ENCODE measurements around the gene GPI. TPM values are rescaled to one million over a fixed set of nuclear protein-coding genes. Genes with fewer than 3 reads are reported as not detected.
"Not testable (repeated sequence)": the region's sequence is repeated elsewhere in the genome, so short reads cannot be mapped to it uniquely, and the experiment has no call there.

Gene GPI
- total RNA-seq, 1 donor from 2014 or later: 228 TPM

DNA sequence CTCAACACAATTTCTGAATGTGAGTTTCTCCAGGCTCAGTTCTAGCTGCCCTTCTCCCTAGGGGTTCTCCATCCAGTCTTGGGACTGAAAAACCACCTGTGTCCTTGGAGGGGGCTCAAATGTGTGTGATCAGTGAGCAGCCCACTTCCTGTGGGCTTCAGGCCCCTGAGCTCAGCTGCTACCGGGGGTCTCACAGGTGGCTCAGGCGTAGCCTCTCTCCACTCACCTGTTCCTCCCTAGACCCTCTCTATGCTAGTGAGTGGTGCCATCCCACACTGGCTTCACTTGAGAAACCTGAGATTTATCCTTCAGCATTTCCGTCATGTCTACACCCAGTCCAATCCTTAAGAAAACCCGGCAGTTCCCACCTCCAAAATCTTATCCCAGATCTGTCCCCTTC lies 39.8 kb upstream of the GPI start:
- H3K36me3 Mint-ChIP-seq: peaks cover 38% of the 10 kb centered on the region

GRCh38 chr19:34325981-34326787 lies 38.8 kb upstream of the GPI start:
- peak overlapping the region; percentile 92 for H3K27ac Mint-ChIP-seq
- no peak overlapping the region for H3K4me3 Mint-ChIP-seq

More for the DNA sequence above, 39.8 kb upstream of the GPI start:
- Mint-ChIP-seq H3K9me3 (no peaks in the 10 kb centered on the region), H3K4me1 (peaks cover 14% of the 10 kb centered on the region), H3K27ac (peak overlapping the region; percentile 92), H3K4me3 (no peak overlapping the region), H3K27me3 (ENCODE audit: low read depth) (no peaks in the 10 kb centered on the region)
- TF ChIP-seq, protein P1, sequence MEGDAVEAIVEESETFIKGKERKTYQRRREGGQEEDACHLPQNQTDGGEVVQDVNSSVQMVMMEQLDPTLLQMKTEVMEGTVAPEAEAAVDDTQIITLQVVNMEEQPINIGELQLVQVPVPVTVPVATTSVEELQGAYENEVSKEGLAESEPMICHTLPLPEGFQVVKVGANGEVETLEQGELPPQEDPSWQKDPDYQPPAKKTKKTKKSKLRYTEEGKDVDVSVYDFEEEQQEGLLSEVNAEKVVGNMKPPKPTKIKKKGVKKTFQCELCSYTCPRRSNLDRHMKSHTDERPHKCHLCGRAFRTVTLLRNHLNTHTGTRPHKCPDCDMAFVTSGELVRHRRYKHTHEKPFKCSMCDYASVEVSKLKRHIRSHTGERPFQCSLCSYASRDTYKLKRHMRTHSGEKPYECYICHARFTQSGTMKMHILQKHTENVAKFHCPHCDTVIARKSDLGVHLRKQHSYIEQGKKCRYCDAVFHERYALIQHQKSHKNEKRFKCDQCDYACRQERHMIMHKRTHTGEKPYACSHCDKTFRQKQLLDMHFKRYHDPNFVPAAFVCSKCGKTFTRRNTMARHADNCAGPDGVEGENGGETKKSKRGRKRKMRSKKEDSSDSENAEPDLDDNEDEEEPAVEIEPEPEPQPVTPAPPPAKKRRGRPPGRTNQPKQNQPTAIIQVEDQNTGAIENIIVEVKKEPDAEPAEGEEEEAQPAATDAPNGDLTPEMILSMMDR (IDR thresholded peaks at IDR 0.05; ENCODE audit: unreplicated experiment): no peak
- no peak for DNase-seq (ENCODE audit: low spot score in 2 of 2, unreplicated experiment in 2 of 2)

GRCh38 chr19:34327851-34328250 lies 37.1 kb upstream of the GPI start:
- Mint-ChIP-seq H3K4me1 (peaks cover 12% of the 10 kb centered on the region), H3K27ac (no peak overlapping the region), H3K9me3 (no peaks in the 10 kb centered on the region), H3K36me3 (peaks cover 53% of the 10 kb centered on the region), H3K4me3 (no peak overlapping the region), H3K27me3 (ENCODE audit: low read depth) (no peaks in the 10 kb centered on the region)
- DNase-seq (ENCODE audit: low spot score in 2 of 2, unreplicated experiment in 2 of 2): no peak
- TF ChIP-seq, protein P1 (IDR thresholded peaks at IDR 0.05; ENCODE audit: unreplicated experiment): no peak

More at GRCh38 chr19:34325981-34326787, 38.8 kb upstream of the GPI start:
- Mint-ChIP-seq H3K36me3 (peaks cover 39% of the 10 kb centered on the region), H3K9me3 (no peaks in the 10 kb centered on the region), H3K27me3 (ENCODE audit: low read depth) (no peaks in the 10 kb centered on the region), H3K4me1 (peaks cover 12% of the 10 kb centered on the region)
- DNase-seq (ENCODE audit: low spot score in 2 of 2, unreplicated experiment in 2 of 2): no peak
- TF ChIP-seq, protein P1 (IDR thresholded peaks at IDR 0.05; ENCODE audit: unreplicated experiment): no peak

DNA sequence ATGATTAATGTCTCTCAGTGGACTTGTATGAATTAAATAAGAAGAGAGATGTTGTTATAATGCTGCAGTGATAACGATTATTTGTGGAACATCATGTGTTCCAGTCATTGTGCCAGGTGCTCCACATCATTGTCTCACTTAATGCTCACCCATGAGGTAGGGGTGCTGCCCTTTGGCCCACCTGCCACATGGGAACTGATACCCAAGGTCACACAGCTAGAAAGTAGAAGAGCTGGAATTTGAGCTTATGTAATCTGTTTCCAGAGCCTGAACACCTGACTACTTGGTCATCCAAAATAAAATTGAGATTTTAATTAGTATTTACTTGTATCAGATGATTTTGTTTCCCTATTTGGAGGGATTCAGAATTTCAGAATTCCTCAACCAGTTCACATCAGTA lies 36.0 kb upstream of the GPI start:
- Mint-ChIP-seq H3K27me3 (ENCODE audit: low read depth) (no peaks in the 10 kb centered on the region), H3K9me3 (no peaks in the 10 kb centered on the region), H3K4me3 (no peak overlapping the region), H3K4me1 (peaks cover 12% of the 10 kb centered on the region), H3K27ac (no peak overlapping the region), H3K36me3 (peaks cover 53% of the 10 kb centered on the region)
- TF ChIP-seq, protein P1 (IDR thresholded peaks at IDR 0.05; ENCODE audit: unreplicated experiment): no peak
- DNase-seq (ENCODE audit: low spot score in 2 of 2, unreplicated experiment in 2 of 2): no peak

- DNase-seq (ENCODE audit: low spot score in 2 of 2, unreplicated experiment in 2 of 2): no peak
- Mint-ChIP-seq H3K36me3 (peaks cover 49% of the 10 kb centered on the region), H3K4me1 (peaks cover 12% of the 10 kb centered on the region), H3K9me3 (no peaks in the 10 kb centered on the region), H3K27ac (no peak overlapping the region), H3K4me3 (no peak overlapping the region), H3K27me3 (ENCODE audit: low read depth) (no peaks in the 10 kb centered on the region)
- TF ChIP-seq, protein P1 (IDR thresholded peaks at IDR 0.05; ENCODE audit: unreplicated experiment): no peak
Observed at GRCh38 chr19:34330116-34330515, 34.9 kb upstream of the GPI start.

- not testable (repeated sequence) for H3K4me1 Mint-ChIP-seq; H3K27ac Mint-ChIP-seq; H3K27me3 Mint-ChIP-seq (ENCODE audit: low read depth); H3K4me3 Mint-ChIP-seq; DNase-seq (ENCODE audit: low spot score in 2 of 2, unreplicated experiment in 2 of 2); H3K9me3 Mint-ChIP-seq
- peaks cover 44% of the 10 kb centered on the region for H3K36me3 Mint-ChIP-seq
Observed at GRCh38 chr19:34330596-34330995, 34.4 kb upstream of the GPI start.

- H3K9me3 Mint-ChIP-seq; H3K4me3 Mint-ChIP-seq; H3K27ac Mint-ChIP-seq; DNase-seq (ENCODE audit: low spot score in 2 of 2, unreplicated experiment in 2 of 2); H3K27me3 Mint-ChIP-seq (ENCODE audit: low read depth); H3K4me1 Mint-ChIP-seq: not testable (repeated sequence)
- peaks cover 43% of the 10 kb centered on the region for H3K36me3 Mint-ChIP-seq
Observed at GRCh38 chr19:34331596-34331995, 33.4 kb upstream of the GPI start.

Data from mesothelial cell of epicardium (in vitro differentiated cells).